Measurements from ENCODE around the gene KRTAP4-12. TPM values are rescaled to one million over a fixed set of nuclear protein-coding genes. Genes with fewer than 3 reads are reported as not detected.
"Not testable (repeated sequence)": the region's sequence is repeated elsewhere in the genome, so short reads cannot be mapped to it uniquely, and the experiment has no call there.

The KRTAP4-12 gene
- total RNA-seq, 1 donor from 2014 or later, result not detected

GRCh38 chr17:41098481-41098880 lies 25.5 kb downstream of the KRTAP4-12 start:
- DNase-seq (ENCODE audit: low spot score in 2 of 2) (no peak), FAIRE-seq (no peak)

GRCh38 chr17:41098042-41098441 lies 25.9 kb downstream of the KRTAP4-12 start, which contains the start of gene KRTAP4-8:
Gene KRTAP4-8 (minus strand): TSS chr17:41098142. CDS start chr17:41098084, 58 bp downstream.
- DNase-seq (ENCODE audit: low spot score in 2 of 2), result no peak
- FAIRE-seq, result no peak

GRCh38 chr17:41096055-41096454 lies 27.9 kb downstream of the KRTAP4-12 start:
- no peak for FAIRE-seq
- DNase-seq (ENCODE audit: low spot score in 2 of 2), result no peak

- FAIRE-seq, result not testable (repeated sequence)
Measured at GRCh38 chr17:41088760-41089352, 35.1 kb downstream of the KRTAP4-12 start.

GRCh38 chr17:41084100-41084856 lies 39.7 kb downstream of the KRTAP4-12 start, which contains the start of gene KRTAP4-7:
Gene KRTAP4-7 (plus strand): TSS chr17:41084150. CDS start chr17:41084207, 57 bp downstream.
- DNase-seq (ENCODE audit: low spot score in 2 of 2); FAIRE-seq: not testable (repeated sequence)

More at GRCh38 chr17:41088760-41089352, 35.1 kb downstream of the KRTAP4-12 start:
- not testable (repeated sequence) for DNase-seq (ENCODE audit: low spot score in 2 of 2)

GRCh38 chr17:41083427-41083826 lies 40.6 kb downstream of the KRTAP4-12 start:
- not testable (repeated sequence) for FAIRE-seq; DNase-seq (ENCODE audit: low spot score in 2 of 2)

GRCh38 chr17:41082626-41083025 lies 41.4 kb downstream of the KRTAP4-12 start:
- FAIRE-seq, result no peak
- DNase-seq (ENCODE audit: low spot score in 2 of 2), result no peak

GRCh38 chr17:41076788-41077187 lies 47.2 kb downstream of the KRTAP4-12 start:
- DNase-seq (ENCODE audit: low spot score in 2 of 2), result no peak
- no peak for FAIRE-seq

- DNase-seq (ENCODE audit: low spot score in 2 of 2) (no peak), FAIRE-seq (no peak)
Measured at GRCh38 chr17:41073676-41074075, 50.3 kb downstream of the KRTAP4-12 start.

Other genes starting within 250 kb of the KRTAP4-12 start
- gene KRT20, start 238.9 kb downstream of the KRTAP4-12 start, total RNA-seq, result not detected
- 0.41 TPM for gene KRT23, start 186.5 kb downstream of the KRTAP4-12 start, total RNA-seq
- gene KRT39, start 157.2 kb downstream of the KRTAP4-12 start, total RNA-seq, result not detected
- gene KRT40, start 139.9 kb downstream of the KRTAP4-12 start, total RNA-seq, result not detected
- gene KRTAP3-3, start 130.0 kb downstream of the KRTAP4-12 start, total RNA-seq, result not detected
- not detected for gene KRTAP3-2, start 124.3 kb downstream of the KRTAP4-12 start, total RNA-seq
- gene KRTAP3-1, start 115.1 kb downstream of the KRTAP4-12 start, total RNA-seq, result not detected
- gene KRTAP1-5, start 97.0 kb downstream of the KRTAP4-12 start, total RNA-seq, result not detected
- not detected for gene KRTAP1-4, start 94.0 kb downstream of the KRTAP4-12 start, total RNA-seq
- gene KRTAP1-3, start 89.3 kb downstream of the KRTAP4-12 start, total RNA-seq, result not detected
- gene KRTAP1-1, start 82.7 kb downstream of the KRTAP4-12 start, total RNA-seq, result not detected
- gene KRTAP2-1, start 76.9 kb downstream of the KRTAP4-12 start, total RNA-seq, result not detected
- gene KRTAP2-2, start 69.0 kb downstream of the KRTAP4-12 start, total RNA-seq, result not detected
- not detected for gene KRTAP2-3, start 64.1 kb downstream of the KRTAP4-12 start, total RNA-seq
- not detected for gene KRTAP2-4, start 58.3 kb downstream of the KRTAP4-12 start, total RNA-seq
- gene KRTAP4-7, start 40.0 kb downstream of the KRTAP4-12 start, total RNA-seq, result not detected
- not detected for gene KRTAP4-8, start 26.0 kb downstream of the KRTAP4-12 start, total RNA-seq
- gene KRTAP4-16, start 22.0 kb downstream of the KRTAP4-12 start, total RNA-seq, result not detected
- gene KRTAP4-9, start 18.8 kb downstream of the KRTAP4-12 start, total RNA-seq, result not detected
- gene KRTAP4-11, start 5.8 kb downstream of the KRTAP4-12 start, total RNA-seq, result not detected
- gene KRTAP4-6, start 16.4 kb upstream of the KRTAP4-12 start, total RNA-seq, result not detected
- not detected for gene KRTAP4-5, start 25.6 kb upstream of the KRTAP4-12 start, total RNA-seq
- not detected for gene KRTAP4-4, start 36.6 kb upstream of the KRTAP4-12 start, total RNA-seq
- gene KRTAP4-3, start 44.0 kb upstream of the KRTAP4-12 start, total RNA-seq, result not detected
- not detected for gene KRTAP4-2, start 54.0 kb upstream of the KRTAP4-12 start, total RNA-seq
- not detected for gene KRTAP4-1, start 60.7 kb upstream of the KRTAP4-12 start, total RNA-seq
- not detected for gene KRTAP9-1, start 65.7 kb upstream of the KRTAP4-12 start, total RNA-seq
- not detected for gene KRTAP9-2, start 102.5 kb upstream of the KRTAP4-12 start, total RNA-seq
- not detected for gene KRTAP9-3, start 108.3 kb upstream of the KRTAP4-12 start, total RNA-seq
- not detected for gene KRTAP9-8, start 113.8 kb upstream of the KRTAP4-12 start, total RNA-seq
- not detected for gene KRTAP9-4, start 125.5 kb upstream of the KRTAP4-12 start, total RNA-seq
- not detected for gene KRTAP9-9, start 131.2 kb upstream of the KRTAP4-12 start, total RNA-seq
- gene KRTAP9-6, start 141.2 kb upstream of the KRTAP4-12 start, total RNA-seq, result not detected
- gene KRTAP9-7, start 151.5 kb upstream of the KRTAP4-12 start, total RNA-seq, result not detected
- gene KRTAP29-1, start 178.7 kb upstream of the KRTAP4-12 start, total RNA-seq, result not detected
- gene KRTAP16-1, start 185.1 kb upstream of the KRTAP4-12 start, total RNA-seq, result not detected
- not detected for gene KRTAP17-1, start 191.5 kb upstream of the KRTAP4-12 start, total RNA-seq
- not detected for gene KRT33A, start 226.6 kb upstream of the KRTAP4-12 start, total RNA-seq
- not detected for gene KRT33B, start 245.6 kb upstream of the KRTAP4-12 start, total RNA-seq